Mesothelial cell of epicardium (in vitro differentiated cells): ENCODE measurements around the gene PDP2. TPM values are rescaled to one million over a fixed set of nuclear protein-coding genes. Genes with fewer than 3 reads are reported as not detected.
A peak's percentile ranks its signal among the peaks of the same experiment; 100 is the strongest.

Source experiments
- DNase-seq, 2 experiments: peaks; one replicate each; pipeline ENCODE4 v3.0.0; 2021; ENCODE audit warnings: low spot score in 2 of 2; ENCODE audit not compliant: unreplicated experiment in 2 of 2
- H3K27ac Mint-ChIP-seq: 2 replicates; pipeline ENCODE4 v1.8.0; 2021; ENCODE audit warnings: mixed read lengths
- H3K27me3 Mint-ChIP-seq: 2 replicates; pipeline ENCODE4 v1.8.0; 2021; ENCODE audit warnings: low read depth, mixed read lengths
- H3K36me3 Mint-ChIP-seq: 2 replicates; pipeline ENCODE4 v1.8.0; 2021; ENCODE audit warnings: mixed read lengths
- H3K4me1 Mint-ChIP-seq: 2 replicates; pipeline ENCODE4 v1.8.0; 2021; ENCODE audit warnings: mixed read lengths
- H3K4me3 Mint-ChIP-seq: 2 replicates; pipeline ENCODE4 v1.8.0; 2021; ENCODE audit warnings: mild to moderate bottlenecking, moderate library complexity, mixed read lengths
- H3K9me3 Mint-ChIP-seq: 2 replicates; pipeline ENCODE4 v1.8.0; 2021; ENCODE audit warnings: mixed read lengths
- CTCF ChIP-seq: fragments of 200-600 bp; sonication (generic); IDR thresholded peaks from one replicate; pipeline ENCODE4 v1.5.0; 2021; ENCODE audit warnings: antibody characterized with exemption; ENCODE audit not compliant: unreplicated experiment
- total RNA-seq: library from RNA; stranded (reverse); gene quantifications from 3 replicates; pipeline ENCODE4 v1.2.1, GENCODE V29; 2021

The PDP2 gene
- total RNA-seq, 1 donor from 2014 or later = 16.9 TPM

DNA sequence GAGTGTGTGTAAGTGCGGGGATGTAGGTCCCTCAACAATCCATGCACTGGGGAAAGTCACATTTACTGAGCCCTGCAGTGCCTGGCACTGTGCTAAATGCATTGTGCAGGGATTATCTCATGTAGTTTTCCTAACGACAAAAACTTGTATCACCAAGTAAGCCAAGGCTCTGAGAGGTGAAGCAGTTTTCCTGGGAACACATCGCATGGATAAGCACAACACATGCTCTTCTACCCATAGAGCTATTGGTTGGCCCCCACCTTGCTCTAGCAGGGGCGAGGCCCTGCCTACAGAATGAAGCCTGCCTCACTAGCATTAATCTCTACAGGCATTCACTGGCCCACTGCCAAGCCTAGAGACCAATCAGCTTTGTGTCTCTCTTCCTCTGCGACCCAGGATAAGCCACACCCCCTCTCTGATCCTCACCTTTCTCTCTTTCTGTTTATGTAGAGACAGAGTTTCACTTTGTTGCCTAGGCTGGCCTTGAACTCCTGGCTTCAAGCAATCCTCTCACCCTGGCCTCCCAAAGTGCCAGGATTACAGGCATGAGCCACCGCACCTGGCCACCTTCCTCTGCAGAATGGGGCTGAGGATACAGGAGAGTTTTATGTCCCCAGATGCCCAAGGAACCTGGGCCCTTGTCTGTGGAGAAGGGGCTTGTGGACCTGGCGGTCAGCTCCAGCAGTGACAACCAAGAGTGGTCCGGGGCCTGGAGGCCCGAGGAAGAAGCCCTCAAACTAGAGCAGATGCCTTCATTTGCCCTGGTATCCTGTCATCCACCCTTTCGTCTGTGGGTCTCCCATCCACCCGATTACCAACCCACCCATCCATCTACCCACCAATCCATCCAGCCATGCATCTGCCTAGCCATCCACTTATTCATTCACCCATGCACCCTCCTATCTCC is 25.6 kb downstream of the PDP2 start:
- no peak overlapping the region for H3K4me3 Mint-ChIP-seq
- no peaks in the 10 kb centered on the region for H3K36me3 Mint-ChIP-seq
- TF ChIP-seq CTCF = no peak
- no peaks in the 10 kb centered on the region for H3K9me3 Mint-ChIP-seq
- peak; percentile 79 to 80 for DNase-seq
- peaks cover 13% of the 10 kb centered on the region for H3K27me3 Mint-ChIP-seq
- peak overlapping the region; percentile 89 for H3K27ac Mint-ChIP-seq
- peaks cover 35% of the 10 kb centered on the region for H3K4me1 Mint-ChIP-seq

GRCh38 chr16:66906916-66907836 is 26.9 kb downstream of the PDP2 start:
- H3K4me3 Mint-ChIP-seq = no peak overlapping the region
- TF ChIP-seq CTCF = no peak
- no peak overlapping the region for H3K27ac Mint-ChIP-seq
- H3K9me3 Mint-ChIP-seq = no peaks in the 10 kb centered on the region
- DNase-seq = no peak
- peaks cover 13% of the 10 kb centered on the region for H3K27me3 Mint-ChIP-seq
- no peaks in the 10 kb centered on the region for H3K36me3 Mint-ChIP-seq
- peaks cover 33% of the 10 kb centered on the region for H3K4me1 Mint-ChIP-seq

DNA sequence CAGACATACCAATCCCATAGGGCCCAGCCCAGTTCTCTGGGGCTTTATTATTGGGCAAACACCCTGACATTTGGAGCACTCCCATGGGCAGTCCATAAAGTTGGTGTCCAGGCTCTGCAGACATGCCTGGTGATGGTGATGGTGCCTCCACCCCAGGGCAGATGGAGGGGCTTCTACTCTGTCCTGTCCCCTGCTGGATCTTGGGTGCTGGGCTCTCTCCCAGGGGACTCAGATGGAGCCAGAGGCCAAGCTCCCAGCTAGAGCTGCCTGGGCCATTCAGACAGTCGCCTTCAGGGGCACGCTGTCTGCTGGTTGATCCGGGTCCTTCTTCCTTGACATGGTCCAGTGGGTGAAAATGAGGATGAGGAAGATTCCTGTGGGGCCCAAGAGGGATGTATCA is 27.8 kb downstream of the PDP2 start:
- H3K36me3 Mint-ChIP-seq = no peaks in the 10 kb centered on the region
- no peak overlapping the region for H3K4me3 Mint-ChIP-seq
- no peak for TF ChIP-seq CTCF
- DNase-seq = no peak
- peaks cover 28% of the 10 kb centered on the region for H3K4me1 Mint-ChIP-seq
- H3K9me3 Mint-ChIP-seq = no peaks in the 10 kb centered on the region
- H3K27ac Mint-ChIP-seq = no peak overlapping the region
- peaks cover 13% of the 10 kb centered on the region for H3K27me3 Mint-ChIP-seq

- DNase-seq = no peak
- Mint-ChIP-seq H3K27me3 (peaks cover 13% of the 10 kb centered on the region), H3K27ac (no peak overlapping the region), H3K4me1 (peaks cover 26% of the 10 kb centered on the region), H3K4me3 (no peak overlapping the region), H3K36me3 (no peaks in the 10 kb centered on the region), H3K9me3 (no peaks in the 10 kb centered on the region)
- TF ChIP-seq CTCF = no peak
Observed at GRCh38 chr16:66908762-66909559, 28.6 kb downstream of the PDP2 start.
